Panc1 (cell line): ENCODE data around the gene DACH1. TPM values are rescaled to one million over a fixed set of nuclear protein-coding genes. Genes with fewer than 3 reads are reported as not detected.

Experiments used
- ATAC-seq: fragments of 200-7000 bp; cut with Tn5 transposase; 2 replicates; pipeline ENCODE4 v1.9.1; 2020; ENCODE audit warnings: mild to moderate bottlenecking, moderate library complexity
- BruUV-seq: library from RNA; stranded (reverse); fragments of 400-500 nt; replicated peaks from 2 replicates; lab custom pipeline; 2021; lab: Mats Ljungman, UMichigan
- CTCF ChIA-PET: fragments of 300-600 bp; sonication (Branson Sonifier 250); formaldehyde crosslinking; loops from one replicate; lab custom pipeline; 2022; ENCODE audit warnings: antibody characterized with exemption; lab: Charles Lee
- POLR2A ChIA-PET: fragments of 300-600 bp; sonication (Branson Sonifier 250); formaldehyde crosslinking; loops from one replicate; lab custom pipeline; 2022; ENCODE audit warnings: antibody characterized with exemption; lab: Charles Lee
- DNase-seq: peaks from one replicate; pipeline ENCODE4 v3.0.0-alpha.2; 2010; ENCODE audit warnings: low read depth, low spot score
- H3K27ac ChIP-seq: 2 replicates; pipeline ENCODE4 v1.5.1; 2011; ENCODE audit warnings: mild to moderate bottlenecking, low read length, inconsistent platforms
- H3K27me3 ChIP-seq: fragments of 200-500 bp; sonication (Bioruptor generic); 2 replicates; pipeline ENCODE4 v1.6.0; 2014; ENCODE audit warnings: low read length, inconsistent platforms; ENCODE audit not compliant: control insufficient read depth, insufficient read depth
- H3K36me3 ChIP-seq: fragments of 200-500 bp; sonication (Bioruptor generic); 2 replicates; pipeline ENCODE4 v1.5.1; 2014; ENCODE audit warnings: inconsistent platforms, mild to moderate bottlenecking, low read length, moderate library complexity; ENCODE audit not compliant: control insufficient read depth, insufficient read depth
- H3K4me1 ChIP-seq: 2 replicates; pipeline ENCODE4 v1.5.1; 2011; ENCODE audit warnings: inconsistent platforms, mild to moderate bottlenecking, low read length, moderate library complexity; ENCODE audit not compliant: control insufficient read depth, insufficient read depth
- H3K4me3 ChIP-seq, 2 experiments: 2 replicates each; pipeline ENCODE4 v1.5.1; 2011 to 2012; ENCODE audit warnings: low read depth in 2 of 2, low read length in 2 of 2, mild to moderate bottlenecking in 2 of 2, inconsistent platforms in 1 of 2, moderate library complexity in 1 of 2
- H3K9me3 ChIP-seq: fragments of 200-500 bp; sonication (Bioruptor generic); 2 replicates; pipeline ENCODE4 v1.5.1; 2014; ENCODE audit warnings: low read depth, mild to moderate bottlenecking, inconsistent platforms, low read length, moderate library complexity; ENCODE audit not compliant: control insufficient read depth, insufficient read depth
- CTCF ChIP-seq: fragments of 450-650 bp; IDR thresholded peaks from 2 replicates; pipeline ENCODE4 v1.5.1; 2017; ENCODE audit warnings: mild to moderate bottlenecking
- POLR2AphosphoS5 ChIP-seq: IDR thresholded peaks from 2 replicates; pipeline ENCODE4 v1.6.1; 2012; ENCODE audit warnings: mild to moderate bottlenecking, low read depth, low read length, moderate library complexity
- SIN3A ChIP-seq: IDR thresholded peaks from 2 replicates; pipeline ENCODE4 v1.6.1; 2012; ENCODE audit warnings: low read depth, mild to moderate bottlenecking, low read length, moderate library complexity, borderline replicate concordance; ENCODE audit not compliant: insufficient read depth
- TCF7L2 ChIP-seq: IDR thresholded peaks from 2 replicates; pipeline ENCODE4 v1.6.1; 2011; ENCODE audit warnings: mild to moderate bottlenecking, low read depth, low read length, inconsistent platforms
- in situ Hi-C: cut with HindIII; loops from 2 replicates; pipeline ENCODE4 v1.10.0; 2016; ENCODE audit warnings: low sequenced_read_pairs, low pct_unique_long_range_greater_than_20kb
- intact Hi-C: fragments of 100-400 bp; cut with micrococcal nuclease; formaldehyde crosslinking; loops from one replicate; pipeline ENCODE4 v1.10.0; 2022; ENCODE audit not compliant: unreplicated experiment
- total RNA-seq: library from RNA; stranded (reverse); gene quantifications from one replicate; pipeline ENCODE4 v1.2.1, GENCODE V29; 2021; ENCODE audit not compliant: unreplicated experiment
- TF ChIP-seq, protein P1 (sequence below), 2 experiments: IDR thresholded peaks; 2 replicates each; pipeline ENCODE4 v1.6.1; 2011 to 2012; ENCODE audit warnings: low read depth in 2 of 2, control low read depth in 1 of 2, low read length in 1 of 2, mild to moderate bottlenecking in 1 of 2, moderate library complexity in 1 of 2; ENCODE audit not compliant: insufficient read depth in 1 of 2

The DACH1 gene
- total RNA-seq, 1 experiment from 2014 or later, result 0.54 TPM

- TF ChIP-seq, protein P1, sequence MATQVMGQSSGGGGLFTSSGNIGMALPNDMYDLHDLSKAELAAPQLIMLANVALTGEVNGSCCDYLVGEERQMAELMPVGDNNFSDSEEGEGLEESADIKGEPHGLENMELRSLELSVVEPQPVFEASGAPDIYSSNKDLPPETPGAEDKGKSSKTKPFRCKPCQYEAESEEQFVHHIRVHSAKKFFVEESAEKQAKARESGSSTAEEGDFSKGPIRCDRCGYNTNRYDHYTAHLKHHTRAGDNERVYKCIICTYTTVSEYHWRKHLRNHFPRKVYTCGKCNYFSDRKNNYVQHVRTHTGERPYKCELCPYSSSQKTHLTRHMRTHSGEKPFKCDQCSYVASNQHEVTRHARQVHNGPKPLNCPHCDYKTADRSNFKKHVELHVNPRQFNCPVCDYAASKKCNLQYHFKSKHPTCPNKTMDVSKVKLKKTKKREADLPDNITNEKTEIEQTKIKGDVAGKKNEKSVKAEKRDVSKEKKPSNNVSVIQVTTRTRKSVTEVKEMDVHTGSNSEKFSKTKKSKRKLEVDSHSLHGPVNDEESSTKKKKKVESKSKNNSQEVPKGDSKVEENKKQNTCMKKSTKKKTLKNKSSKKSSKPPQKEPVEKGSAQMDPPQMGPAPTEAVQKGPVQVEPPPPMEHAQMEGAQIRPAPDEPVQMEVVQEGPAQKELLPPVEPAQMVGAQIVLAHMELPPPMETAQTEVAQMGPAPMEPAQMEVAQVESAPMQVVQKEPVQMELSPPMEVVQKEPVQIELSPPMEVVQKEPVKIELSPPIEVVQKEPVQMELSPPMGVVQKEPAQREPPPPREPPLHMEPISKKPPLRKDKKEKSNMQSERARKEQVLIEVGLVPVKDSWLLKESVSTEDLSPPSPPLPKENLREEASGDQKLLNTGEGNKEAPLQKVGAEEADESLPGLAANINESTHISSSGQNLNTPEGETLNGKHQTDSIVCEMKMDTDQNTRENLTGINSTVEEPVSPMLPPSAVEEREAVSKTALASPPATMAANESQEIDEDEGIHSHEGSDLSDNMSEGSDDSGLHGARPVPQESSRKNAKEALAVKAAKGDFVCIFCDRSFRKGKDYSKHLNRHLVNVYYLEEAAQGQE (IDR thresholded peaks at IDR 0.05; ENCODE audit: insufficient read depth in 1 of 2, low read depth in 2 of 2, low read length in 1 of 2), result no peak
- no peak for TF ChIP-seq TCF7L2
- no peak for TF ChIP-seq CTCF
- TF ChIP-seq SIN3A, result no peak
- no peak for TF ChIP-seq POLR2AphosphoS5
- no TSS peak for BruUV-seq
- in situ Hi-C loops, result no loop called here
- ChIA-PET POLR2A (no interaction called here), CTCF (interaction anchor here (0.5 kb wide), 1 partner anchor 59 kb away, joined by 3 read pairs; no protein-coding TSS in a partner anchor)
- H3K36me3 ChIP-seq, result no peaks in the 10 kb centered on the region
- H3K27ac ChIP-seq, result no peak overlapping the region
- DNase-seq (no peak), ATAC-seq (no peak)
- no peaks in the 10 kb centered on the region for H3K27me3 ChIP-seq
- H3K4me3 ChIP-seq, result no peak overlapping the region
- H3K4me1 ChIP-seq, result no peaks in the 10 kb centered on the region
- intact Hi-C loops, result no loop called here
- no peaks in the 10 kb centered on the region for H3K9me3 ChIP-seq
Observed at GRCh38 chr13:71722206-71722605, 144.8 kb downstream of the DACH1 start.

- ATAC-seq, result no peak
- no peaks in the 10 kb centered on the region for H3K27me3 ChIP-seq
- ChIA-PET CTCF (no interaction called here), POLR2A (no interaction called here)
- in situ Hi-C loops, result no loop called here
- no TSS peak for BruUV-seq
- no peaks in the 10 kb centered on the region for H3K36me3 ChIP-seq
- TF ChIP-seq SIN3A, result no peak
- no peak for TF ChIP-seq POLR2AphosphoS5
- no peak for TF ChIP-seq CTCF
- TF ChIP-seq, protein P1 (IDR thresholded peaks at IDR 0.05; ENCODE audit: insufficient read depth in 1 of 2, low read depth in 2 of 2, low read length in 1 of 2), result no peak
- no peak for TF ChIP-seq TCF7L2
- no peaks in the 10 kb centered on the region for H3K9me3 ChIP-seq
- DNase-seq, result no peak
- no peaks in the 10 kb centered on the region for H3K4me1 ChIP-seq
- no peak overlapping the region for H3K4me3 ChIP-seq
- no peak overlapping the region for H3K27ac ChIP-seq
- intact Hi-C loops, result no loop called here
Observed at GRCh38 chr13:71721104-71721503, 145.9 kb downstream of the DACH1 start.
